Kidney epithelial cell (primary cell): Measurements from ENCODE around the gene DNAJC4. TPM values are rescaled to one million over a fixed set of nuclear protein-coding genes. Genes with fewer than 3 reads are reported as not detected.

Experiments
- DNase-seq: peaks from one replicate; pipeline ENCODE4 v3.0.0-alpha.2; 2010; ENCODE audit warnings: low read depth
- H3K27me3 ChIP-seq: 2 replicates; pipeline ENCODE4 v1.6.0; 2011; ENCODE audit warnings: low read length; ENCODE audit not compliant: control insufficient read depth, insufficient read depth
- H3K36me3 ChIP-seq: 2 replicates; pipeline ENCODE4 v1.5.1; 2011; ENCODE audit warnings: low read length; ENCODE audit not compliant: control insufficient read depth, insufficient read depth
- H3K4me3 ChIP-seq: 2 replicates; pipeline ENCODE4 v1.5.1; 2011; ENCODE audit warnings: low read depth, mild to moderate bottlenecking, control low read depth, low read length
- total RNA-seq: library from RNA; depleted of rRNA; stranded (reverse); fragments of >200 nt; gene quantifications from 2 replicates; pipeline ENCODE4 v1.2.3, GENCODE V29; 2015
- TF ChIP-seq, protein P1 (sequence below): IDR thresholded peaks from 2 replicates; pipeline ENCODE4 v1.5.1; 2011; ENCODE audit warnings: mild to moderate bottlenecking, moderate library complexity, low read length, control low read depth, inconsistent platforms; ENCODE audit not compliant: insufficient read depth, poor library complexity, severe bottlenecking

The DNAJC4 gene
- total RNA-seq, 1 donor from 2014 or later = 14.8 TPM

DNA sequence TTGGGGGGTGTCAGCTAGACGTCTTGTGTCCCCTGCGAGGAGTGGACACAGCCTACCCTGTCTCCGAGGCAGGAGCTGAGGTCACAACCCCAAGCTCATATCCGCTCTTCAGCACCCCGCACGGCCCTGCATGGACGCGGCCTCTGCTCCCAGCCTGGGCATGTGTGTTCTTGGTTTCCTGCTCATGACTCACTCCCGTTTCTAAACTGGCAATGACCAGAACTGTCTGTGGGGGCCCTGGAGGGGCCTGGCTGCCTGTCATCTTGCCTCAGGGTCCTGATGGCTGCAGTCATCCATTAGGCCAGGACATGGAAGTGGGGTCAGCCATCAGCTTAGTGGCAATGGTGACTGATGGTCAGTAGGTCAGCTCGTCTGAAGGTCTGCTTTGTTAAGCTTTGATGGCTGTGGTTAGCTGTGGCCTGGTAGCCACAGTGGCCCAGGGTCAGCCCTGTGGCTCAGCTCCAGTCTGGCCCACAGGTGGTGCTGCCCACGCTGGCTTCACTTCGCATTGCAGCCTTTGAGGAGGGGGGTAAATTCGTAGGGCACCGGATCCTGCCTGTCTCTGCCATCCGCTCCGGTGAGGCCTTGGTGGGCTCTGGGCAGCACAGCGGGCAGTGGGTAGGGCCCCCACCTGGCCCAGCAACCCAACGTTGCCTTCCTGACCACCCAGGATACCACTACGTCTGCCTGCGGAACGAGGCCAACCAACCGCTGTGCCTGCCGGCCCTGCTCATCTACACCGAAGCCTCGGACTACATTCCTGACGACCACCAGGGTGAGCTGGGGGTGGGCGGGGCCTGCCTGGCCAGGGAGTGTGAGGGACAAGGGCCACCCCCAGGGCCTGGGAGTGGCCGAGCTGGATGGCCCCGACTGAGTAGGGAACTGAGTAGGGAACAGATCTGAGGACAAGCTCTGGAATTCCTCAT lies 32.9 kb downstream of the DNAJC4 start:
- no peaks in the 10 kb centered on the region for H3K27me3 ChIP-seq
- H3K36me3 ChIP-seq = peaks cover 3% of the 10 kb centered on the region
- TF ChIP-seq, protein P1, sequence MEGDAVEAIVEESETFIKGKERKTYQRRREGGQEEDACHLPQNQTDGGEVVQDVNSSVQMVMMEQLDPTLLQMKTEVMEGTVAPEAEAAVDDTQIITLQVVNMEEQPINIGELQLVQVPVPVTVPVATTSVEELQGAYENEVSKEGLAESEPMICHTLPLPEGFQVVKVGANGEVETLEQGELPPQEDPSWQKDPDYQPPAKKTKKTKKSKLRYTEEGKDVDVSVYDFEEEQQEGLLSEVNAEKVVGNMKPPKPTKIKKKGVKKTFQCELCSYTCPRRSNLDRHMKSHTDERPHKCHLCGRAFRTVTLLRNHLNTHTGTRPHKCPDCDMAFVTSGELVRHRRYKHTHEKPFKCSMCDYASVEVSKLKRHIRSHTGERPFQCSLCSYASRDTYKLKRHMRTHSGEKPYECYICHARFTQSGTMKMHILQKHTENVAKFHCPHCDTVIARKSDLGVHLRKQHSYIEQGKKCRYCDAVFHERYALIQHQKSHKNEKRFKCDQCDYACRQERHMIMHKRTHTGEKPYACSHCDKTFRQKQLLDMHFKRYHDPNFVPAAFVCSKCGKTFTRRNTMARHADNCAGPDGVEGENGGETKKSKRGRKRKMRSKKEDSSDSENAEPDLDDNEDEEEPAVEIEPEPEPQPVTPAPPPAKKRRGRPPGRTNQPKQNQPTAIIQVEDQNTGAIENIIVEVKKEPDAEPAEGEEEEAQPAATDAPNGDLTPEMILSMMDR = no peak
- H3K4me3 ChIP-seq = no peak overlapping the region
- DNase-seq = no peak

DNA sequence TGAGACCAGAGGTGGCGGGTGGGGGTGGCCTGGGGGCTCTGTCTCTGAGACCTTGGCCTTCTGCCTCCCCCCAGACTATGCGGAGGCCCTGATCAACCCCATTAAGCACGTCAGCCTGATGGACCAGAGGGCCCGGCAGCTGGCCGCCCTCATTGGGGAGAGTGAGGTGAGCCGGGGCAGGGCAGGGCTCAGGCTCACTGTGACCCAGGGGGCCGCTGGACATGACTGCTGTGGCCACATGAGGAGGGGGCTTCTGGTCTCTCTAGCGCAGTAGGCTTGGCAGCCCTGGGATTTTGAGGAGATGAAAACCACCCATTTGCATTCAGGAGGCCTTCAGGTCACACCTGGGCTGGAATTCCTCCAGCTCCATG lies 33.6 kb downstream of the DNAJC4 start:
- Histone ChIP-seq H3K36me3 (peaks cover 3% of the 10 kb centered on the region), H3K27me3 (no peaks in the 10 kb centered on the region), H3K4me3 (no peak overlapping the region)
- TF ChIP-seq, protein P1 = no peak
- no peak for DNase-seq

DNA sequence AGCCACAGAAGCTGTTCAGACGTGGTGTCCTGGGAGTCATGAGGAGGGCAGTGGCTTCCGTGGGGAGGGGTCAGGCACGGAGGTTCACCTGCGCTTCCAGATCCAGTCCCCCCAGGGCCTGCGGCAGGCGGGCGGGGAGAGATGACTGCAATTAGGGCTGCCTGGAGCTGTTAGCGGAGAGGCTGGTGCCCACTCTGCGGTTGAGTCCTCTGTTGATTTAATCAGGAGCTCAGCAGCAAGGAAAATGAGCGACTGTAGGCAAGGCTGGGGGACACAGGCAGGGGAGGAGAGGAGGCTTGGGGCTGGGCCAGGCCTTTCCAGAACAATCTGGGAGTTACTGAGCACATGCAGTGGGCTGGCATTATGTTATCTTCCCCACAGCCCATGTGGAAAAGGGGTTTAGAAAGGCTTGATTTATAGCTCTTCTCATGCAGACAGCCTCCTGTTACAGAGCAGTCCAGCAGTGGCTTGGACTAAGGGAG lies 34.1 kb downstream of the DNAJC4 start:
- TF ChIP-seq, protein P1 = no peak
- Histone ChIP-seq H3K36me3 (peaks cover 3% of the 10 kb centered on the region), H3K27me3 (no peaks in the 10 kb centered on the region), H3K4me3 (no peak overlapping the region)
- no peak for DNase-seq

DNA sequence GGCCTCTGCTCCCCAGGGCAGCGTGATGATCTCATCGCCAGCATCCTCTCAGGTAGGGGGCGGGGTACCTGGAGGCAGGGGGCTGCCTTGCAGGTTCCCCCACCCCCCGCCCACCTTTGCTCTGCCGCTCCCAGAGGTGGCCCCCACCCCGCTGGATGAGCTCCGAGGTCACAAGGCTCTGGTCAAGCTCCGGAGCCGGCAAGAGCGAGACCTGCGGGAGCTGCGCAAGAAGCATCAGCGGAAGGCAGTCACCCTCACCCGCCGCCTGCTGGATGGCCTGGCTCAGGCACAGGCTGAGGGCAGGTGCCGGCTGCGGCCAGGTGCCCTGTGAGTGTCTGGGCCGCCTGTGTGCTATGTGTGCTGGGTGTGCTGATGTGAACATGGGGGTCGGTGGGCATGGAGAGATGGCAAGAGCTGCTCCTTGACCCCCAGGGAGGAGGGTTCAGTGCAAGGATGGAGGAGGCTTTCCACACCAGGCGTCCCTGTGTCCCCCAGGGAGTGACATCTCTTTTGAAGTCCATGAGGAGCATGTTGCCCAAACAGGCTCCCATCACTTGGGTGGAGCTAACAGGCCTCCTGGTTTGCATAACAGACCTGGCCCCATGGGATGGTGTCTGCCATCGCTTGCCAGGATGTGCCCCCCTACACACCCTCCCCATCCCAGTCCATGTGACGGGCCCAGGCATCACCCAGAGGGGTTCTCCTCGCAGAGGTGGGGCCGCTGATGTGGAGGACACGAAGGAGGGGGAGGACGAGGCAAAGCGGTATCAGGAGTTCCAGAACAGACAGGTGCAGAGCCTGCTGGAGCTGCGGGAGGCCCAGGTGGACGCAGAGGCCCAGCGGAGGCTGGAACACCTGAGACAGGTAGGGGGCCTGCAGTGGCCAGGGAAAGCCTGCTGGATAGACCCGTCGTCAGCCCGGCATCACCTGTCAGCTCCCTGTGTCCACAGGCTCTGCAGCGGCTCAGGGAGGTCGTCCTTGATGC lies 35.1 kb downstream of the DNAJC4 start:
- no peak overlapping the region for H3K4me3 ChIP-seq
- DNase-seq = no peak
- H3K36me3 ChIP-seq = peaks cover 3% of the 10 kb centered on the region
- no peaks in the 10 kb centered on the region for H3K27me3 ChIP-seq
- TF ChIP-seq, protein P1 = no peak

DNA sequence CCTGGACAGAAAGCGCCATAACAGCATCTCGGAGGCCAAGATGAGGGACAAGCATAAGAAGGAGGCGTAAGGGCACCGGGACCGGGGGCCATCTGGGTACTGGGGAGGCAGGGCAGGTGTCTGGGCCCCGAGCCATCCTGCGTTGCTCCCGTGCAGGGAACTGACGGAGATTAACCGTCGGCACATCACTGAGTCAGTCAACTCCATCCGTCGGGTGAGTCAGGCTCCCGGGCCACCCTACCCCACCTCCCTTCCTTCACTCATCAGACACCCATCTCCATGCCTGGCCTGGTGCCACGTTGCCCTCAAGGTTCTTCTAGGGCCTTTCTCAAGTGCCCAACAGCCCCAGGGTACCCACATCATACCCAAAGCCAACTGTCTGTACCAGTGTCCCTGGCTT lies 36.0 kb downstream of the DNAJC4 start:
- no peak for DNase-seq
- TF ChIP-seq, protein P1 = no peak
- Histone ChIP-seq H3K36me3 (peaks cover 3% of the 10 kb centered on the region), H3K4me3 (no peak overlapping the region), H3K27me3 (no peaks in the 10 kb centered on the region)
